GM23338 (cell line): ENCODE data around the gene CLIP2. TPM values are rescaled to one million over a fixed set of nuclear protein-coding genes. Genes with fewer than 3 reads are reported as not detected.

Source experiments
- ATAC-seq: fragments of 200-7000 bp; cut with Tn5 transposase; 3 replicates; pipeline ENCODE4 v1.9.1; 2020
- DNase-seq: peaks from one replicate; pipeline ENCODE4 v3.0.0-alpha.2; 2015; ENCODE audit warnings: low spot score
- H2AFZ ChIP-seq: fragments of 200-600 bp; sonication (generic); 2 replicates; pipeline ENCODE4 v1.8.0; 2016; ENCODE audit warnings: antibody characterized with exemption, mild to moderate bottlenecking, moderate library complexity
- H3F3A ChIP-seq: fragments of 200-600 bp; sonication (generic); replicated peaks from 2 replicates; pipeline ENCODE4 v1.8.0; 2017; ENCODE audit warnings: antibody characterized with exemption, mixed run types, low read depth
- H3K27ac ChIP-seq: fragments of 200-600 bp; sonication (generic); 2 replicates; pipeline ENCODE4 v1.6.1; 2016; ENCODE audit warnings: low read depth
- H3K27me3 ChIP-seq: fragments of 200-600 bp; sonication (generic); 2 replicates; pipeline ENCODE4 v1.8.0; 2016; ENCODE audit warnings: mild to moderate bottlenecking, mixed run types, moderate library complexity; ENCODE audit not compliant: insufficient read depth
- H3K36me3 ChIP-seq: fragments of 200-600 bp; sonication (generic); 2 replicates; pipeline ENCODE4 v1.8.0; 2016; ENCODE audit warnings: mild to moderate bottlenecking; ENCODE audit not compliant: insufficient read depth
- H3K4me1 ChIP-seq: fragments of 200-600 bp; sonication (generic); 2 replicates; pipeline ENCODE4 v1.8.0; 2016; ENCODE audit warnings: mild to moderate bottlenecking, moderate library complexity; ENCODE audit not compliant: insufficient read depth
- H3K4me2 ChIP-seq: fragments of 200-600 bp; sonication (generic); 2 replicates; pipeline ENCODE4 v1.7.1; 2017; ENCODE audit warnings: mixed run types
- H3K4me3 ChIP-seq: fragments of 200-600 bp; sonication (generic); 2 replicates; pipeline ENCODE4 v1.6.1; 2016; ENCODE audit warnings: mixed run types
- H3K79me2 ChIP-seq: fragments of 200-600 bp; sonication (generic); replicated peaks from 2 replicates; pipeline ENCODE4 v1.8.0; 2017; ENCODE audit warnings: mild to moderate bottlenecking; ENCODE audit not compliant: insufficient read depth
- H3K9me2 ChIP-seq: fragments of 200-600 bp; sonication (generic); 2 replicates; pipeline ENCODE4 v1.8.0; 2017; ENCODE audit not compliant: insufficient read depth
- H4K20me1 ChIP-seq: fragments of 200-600 bp; sonication (generic); replicated peaks from 2 replicates; pipeline ENCODE4 v1.8.0; 2017; ENCODE audit warnings: mild to moderate bottlenecking; ENCODE audit not compliant: insufficient read depth
- H3K27ac Mint-ChIP-seq: 2 replicates; pipeline ENCODE4 v1.8.0; 2020; ENCODE audit warnings: inconsistent platforms, mild to moderate bottlenecking, moderate library complexity, mixed read lengths
- H3K27me3 Mint-ChIP-seq: 3 replicates; pipeline ENCODE4 v1.8.0; 2022; ENCODE audit warnings: low read depth, mild to moderate bottlenecking, moderate library complexity, mixed read lengths, inconsistent platforms; ENCODE audit not compliant: insufficient read depth, poor library complexity
- H3K36me3 Mint-ChIP-seq: 3 replicates; pipeline ENCODE4 v1.8.0; 2021; ENCODE audit warnings: low read depth, mild to moderate bottlenecking, inconsistent platforms, moderate library complexity, mixed read lengths
- H3K4me1 Mint-ChIP-seq: 3 replicates; pipeline ENCODE4 v1.8.0; 2020; ENCODE audit warnings: mild to moderate bottlenecking, inconsistent platforms, mixed read lengths
- H3K4me3 Mint-ChIP-seq: 3 replicates; pipeline ENCODE4 v1.8.0; 2021; ENCODE audit warnings: moderate library complexity, mild to moderate bottlenecking, inconsistent platforms, mixed read lengths
- H3K9me3 Mint-ChIP-seq: 3 replicates; pipeline ENCODE4 v1.8.0; 2020; ENCODE audit warnings: moderate library complexity, mild to moderate bottlenecking, inconsistent platforms, mixed read lengths
- CREB1 ChIP-seq: fragments of 250-450 bp; sonication (Bioruptor Pico); IDR thresholded peaks from 2 replicates; pipeline ENCODE4 v1.5.0; 2020; ENCODE audit warnings: low read depth, mild to moderate bottlenecking, moderate library complexity
- EZH2 ChIP-seq: fragments of 200-600 bp; sonication (generic); IDR thresholded peaks from one replicate; pipeline ENCODE4 v1.8.0; 2017; ENCODE audit warnings: antibody characterized with exemption, mild to moderate bottlenecking, low read depth; ENCODE audit not compliant: unreplicated experiment
- EZH2phosphoT487 ChIP-seq: fragments of 200-600 bp; sonication (generic); IDR thresholded peaks from one replicate; pipeline ENCODE4 v1.8.1; 2018; ENCODE audit warnings: antibody characterized with exemption; ENCODE audit not compliant: unreplicated experiment
- JUNB ChIP-seq: IDR thresholded peaks from one replicate; pipeline ENCODE4 v1.6.1; 2016; ENCODE audit warnings: antibody characterized with exemption; ENCODE audit not compliant: unreplicated experiment
- POLR2AphosphoS5 ChIP-seq: IDR thresholded peaks from 2 replicates; pipeline ENCODE4 v1.6.1; 2016; ENCODE audit warnings: antibody characterized with exemption, low read depth
- STAT1 ChIP-seq: IDR thresholded peaks from one replicate; pipeline ENCODE4 v1.6.1; 2016; ENCODE audit warnings: antibody characterized with exemption; ENCODE audit not compliant: unreplicated experiment
- ZNF462 ChIP-seq: fragments of 250-450 bp; sonication (Bioruptor Pico); IDR thresholded peaks from 2 replicates; pipeline ENCODE4 v1.5.0; 2020; ENCODE audit warnings: mild to moderate bottlenecking, moderate library complexity
- polyA plus RNA-seq: library from polyadenylated mRNA; unstranded; fragments of >200 nt; fragmentation: Nextera tagmentation; extraction: Ambion mirVana; gene quantifications from 2 replicates; pipeline ENCODE4 v1.2.1, GENCODE V29; 2016
- total RNA-seq: library from RNA; depleted of rRNA; stranded (reverse); fragments of >200 nt; shearing (Covaris generic); gene quantifications from 2 replicates; pipeline ENCODE4 v1.2.3, GENCODE V29; 2014
- TF ChIP-seq, protein P1 (sequence below): IDR thresholded peaks from one replicate; pipeline ENCODE4 v1.6.1; 2018; ENCODE audit warnings: antibody characterized with exemption; ENCODE audit not compliant: unreplicated experiment

Gene CLIP2
- total and polyA plus RNA-seq, 2 experiments from 2014 or later, result 8.1 to 51.9 TPM

DNA sequence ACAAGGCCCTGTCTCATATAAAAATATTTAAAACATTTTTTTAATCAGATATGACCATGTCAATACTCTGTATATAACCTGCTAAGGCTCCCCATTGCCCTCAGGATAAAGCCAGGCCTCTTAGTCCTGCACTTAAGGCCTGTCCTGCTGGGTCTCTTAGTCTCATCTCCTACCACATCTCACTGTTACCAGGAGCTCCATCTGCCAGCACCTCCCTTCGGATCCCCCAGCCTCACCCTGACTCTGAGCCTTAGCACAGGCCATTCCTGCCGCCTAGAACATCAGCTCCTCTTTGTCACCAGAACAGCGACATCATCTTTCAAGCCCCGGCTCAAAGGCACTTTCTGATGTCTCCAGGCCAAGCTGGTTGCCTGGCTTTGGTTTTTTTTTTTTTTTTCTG lies 138.8 kb downstream of the CLIP2 start:
- H3K9me2 ChIP-seq, result no peaks in the 10 kb centered on the region
- H2AFZ ChIP-seq, result no peak overlapping the region
- Mint-ChIP-seq H3K27ac (peak overlapping the region; percentile 74), H3K27me3 (peaks cover 13% of the 10 kb centered on the region), H3K4me1 (peaks cover 26% of the 10 kb centered on the region), H3K4me3 (no peak overlapping the region), H3K9me3 (no peaks in the 10 kb centered on the region), H3K36me3 (no peaks in the 10 kb centered on the region)
- no peak for ATAC-seq
- no peak overlapping the region for H3K4me2 ChIP-seq
- H3F3A ChIP-seq, result peaks cover 9% of the 10 kb centered on the region; the same call in 1 of the 2 replicates
- no peaks in the 10 kb centered on the region for H3K79me2 ChIP-seq
- no peak for DNase-seq
- H4K20me1 ChIP-seq, result no peaks in the 10 kb centered on the region
- peaks cover 27% of the 10 kb centered on the region for H3K4me1 ChIP-seq
- H3K27me3 ChIP-seq, result no peaks in the 10 kb centered on the region
- H3K36me3 ChIP-seq, result no peaks in the 10 kb centered on the region
- TF ChIP-seq EZH2, result no peak
- TF ChIP-seq ZNF462 (CRISPR knock-in tag), result no peak
- TF ChIP-seq STAT1, result no peak
- TF ChIP-seq EZH2phosphoT487, result no peak
- TF ChIP-seq CREB1 (CRISPR knock-in tag), result no peak
- TF ChIP-seq, protein P1, sequence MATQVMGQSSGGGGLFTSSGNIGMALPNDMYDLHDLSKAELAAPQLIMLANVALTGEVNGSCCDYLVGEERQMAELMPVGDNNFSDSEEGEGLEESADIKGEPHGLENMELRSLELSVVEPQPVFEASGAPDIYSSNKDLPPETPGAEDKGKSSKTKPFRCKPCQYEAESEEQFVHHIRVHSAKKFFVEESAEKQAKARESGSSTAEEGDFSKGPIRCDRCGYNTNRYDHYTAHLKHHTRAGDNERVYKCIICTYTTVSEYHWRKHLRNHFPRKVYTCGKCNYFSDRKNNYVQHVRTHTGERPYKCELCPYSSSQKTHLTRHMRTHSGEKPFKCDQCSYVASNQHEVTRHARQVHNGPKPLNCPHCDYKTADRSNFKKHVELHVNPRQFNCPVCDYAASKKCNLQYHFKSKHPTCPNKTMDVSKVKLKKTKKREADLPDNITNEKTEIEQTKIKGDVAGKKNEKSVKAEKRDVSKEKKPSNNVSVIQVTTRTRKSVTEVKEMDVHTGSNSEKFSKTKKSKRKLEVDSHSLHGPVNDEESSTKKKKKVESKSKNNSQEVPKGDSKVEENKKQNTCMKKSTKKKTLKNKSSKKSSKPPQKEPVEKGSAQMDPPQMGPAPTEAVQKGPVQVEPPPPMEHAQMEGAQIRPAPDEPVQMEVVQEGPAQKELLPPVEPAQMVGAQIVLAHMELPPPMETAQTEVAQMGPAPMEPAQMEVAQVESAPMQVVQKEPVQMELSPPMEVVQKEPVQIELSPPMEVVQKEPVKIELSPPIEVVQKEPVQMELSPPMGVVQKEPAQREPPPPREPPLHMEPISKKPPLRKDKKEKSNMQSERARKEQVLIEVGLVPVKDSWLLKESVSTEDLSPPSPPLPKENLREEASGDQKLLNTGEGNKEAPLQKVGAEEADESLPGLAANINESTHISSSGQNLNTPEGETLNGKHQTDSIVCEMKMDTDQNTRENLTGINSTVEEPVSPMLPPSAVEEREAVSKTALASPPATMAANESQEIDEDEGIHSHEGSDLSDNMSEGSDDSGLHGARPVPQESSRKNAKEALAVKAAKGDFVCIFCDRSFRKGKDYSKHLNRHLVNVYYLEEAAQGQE, result no peak
- TF ChIP-seq POLR2AphosphoS5, result no peak
- no peak for TF ChIP-seq JUNB
- H3K4me3 ChIP-seq, result no peak overlapping the region
- no peak overlapping the region for H3K27ac ChIP-seq
